Measurements from ENCODE around the gene NDUFC2.

- no peak for TF ChIP-seq CTCF (conservative IDR thresholded peaks at IDR 0.05; ENCODE audit: low read depth, low read length)
- TF ChIP-seq EZH2 (IDR thresholded peaks at IDR 0.05; ENCODE audit: borderline replicate concordance, low read depth, low read length, poor library complexity, severe bottlenecking) = no peak
These were observed 47.6 kb downstream of the NDUFC2 start for GRCh38 chr11:78032090-78032489.

Measured in A673 (cell line).